ENCODE results near the gene SLC43A2. TPM values are rescaled to one million over a fixed set of nuclear protein-coding genes. Genes with fewer than 3 reads are reported as not detected.

The SLC43A2 gene
- 11.8 and 12.9 TPM in 2 replicates for total RNA-seq (2021)
- long read RNA-seq, full-length matches to known transcripts: 38 of 73 reads
- long read RNA-seq, partial matches to known transcripts: 13 of 73 reads
- long read RNA-seq, other reads (novel, unspliced or antisense): 22 of 73 reads

DNA sequence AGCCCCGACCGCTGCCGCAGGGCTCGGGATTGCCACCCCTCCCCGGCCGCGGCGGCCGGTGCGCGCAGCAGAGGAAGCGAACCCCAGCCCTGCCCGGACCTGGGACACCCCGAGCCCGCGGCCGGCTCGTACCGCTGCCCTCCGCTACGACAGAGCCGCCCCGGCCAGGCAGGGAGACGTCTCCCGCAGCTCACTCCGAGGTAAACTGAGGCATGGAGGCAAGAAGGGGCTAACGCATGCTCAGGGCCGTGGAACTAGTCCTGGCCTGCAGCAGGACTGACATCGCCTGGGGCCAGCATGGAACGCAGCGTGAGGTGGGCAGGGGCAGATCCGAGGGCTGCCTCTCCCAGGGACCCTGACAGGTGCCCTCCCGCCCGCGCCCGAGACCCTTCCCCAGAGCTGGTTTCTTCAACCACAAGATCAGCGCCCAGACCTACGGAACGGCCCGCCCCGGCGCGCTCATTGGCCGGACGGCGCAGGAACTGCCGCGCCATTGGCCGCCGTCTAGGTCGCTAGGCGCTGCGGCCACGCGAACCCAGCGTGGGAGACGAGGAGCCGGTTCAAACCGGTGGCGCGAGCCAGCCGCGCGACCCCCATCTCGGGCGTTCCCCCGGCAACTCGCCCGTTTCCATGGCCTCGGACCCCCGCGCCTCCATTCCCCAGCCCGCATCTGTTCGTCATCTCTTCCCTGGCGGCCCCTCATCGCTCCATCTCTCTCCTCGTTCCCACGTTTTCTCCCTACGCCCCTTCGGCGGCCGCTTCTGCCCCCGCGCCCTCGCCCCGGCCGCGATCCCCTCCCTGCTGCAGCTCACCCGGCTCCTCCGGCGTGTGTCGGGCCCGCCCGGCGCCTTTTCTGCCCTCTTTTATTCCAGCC is at the start of gene SLC43A2:
TSS of gene SLC43A2 (minus strand) at position 853 of the 874 bp plus-strand sequence. CDS start 960 bp downstream, outside the sequence.
- Mint-ChIP-seq H3K9me3 (no peaks in the 10 kb centered on the region; a peak in 2 of 5 replicates), H3K27ac (peak within 1 kb of the TSS; percentile 96 to 98 (median 97)), H3K36me3 (ENCODE audit: insufficient read depth in 1 of 3, low read depth in 3 of 3) (peaks cover 0 to 5% (median 0%) of the 10 kb centered on the region in 3 experiments; a peak in 5 of 7 replicates), H3K27me3 (ENCODE audit: low read depth) (peaks cover 10% of the 10 kb centered on the region), H3K4me3 (peak within 1 kb of the TSS; percentile 89 to 92), H3K4me1 (peaks cover 24 to 28% of the 10 kb centered on the region in 2 experiments)
- Histone ChIP-seq H3T11ph (ENCODE audit: low read length) (no peak within 1 kb of the TSS), H3K23ac (ENCODE audit: insufficient read length, low read depth, low read length) (no peak within 1 kb of the TSS), H2AK5ac (ENCODE audit: insufficient read length, low read length) (no peak within 1 kb of the TSS), H3K9me3 (ENCODE audit: control insufficient read depth, low read depth, low read length) (no peaks in the 10 kb centered on the region), H2BK15ac (ENCODE audit: low read depth, low read length) (no peak within 1 kb of the TSS), H2BK20ac (ENCODE audit: low read depth, low read length, poor library complexity, severe bottlenecking) (no peak within 1 kb of the TSS), H3K4me1 (ENCODE audit: insufficient read depth, low read length) (no peaks in the 10 kb centered on the region; the same call in 1 of the 2 replicates), H4K91ac (ENCODE audit: insufficient read length, low read depth, low read length) (no peak within 1 kb of the TSS), H3K4ac (ENCODE audit: low read depth, low read length) (no peak within 1 kb of the TSS), H3K79me1 (ENCODE audit: insufficient read depth, low read depth, low read length, poor library complexity, severe bottlenecking) (no peaks in the 10 kb centered on the region), H3K14ac (ENCODE audit: insufficient read depth, low read length) (peak within 1 kb of the TSS; percentile 94), H3K79me2 (ENCODE audit: insufficient read depth, low read length) (no peaks in the 10 kb centered on the region), H2AFZ (ENCODE audit: low read length) (no peak within 1 kb of the TSS), H4K5ac (ENCODE audit: insufficient read length, low read depth, low read length) (no peak within 1 kb of the TSS), H4K8ac (replicated peaks; ENCODE audit: insufficient read length, low read depth, low read length) (no peak within 1 kb of the TSS), H4K20me1 (ENCODE audit: control insufficient read depth, insufficient read depth, insufficient read length) (no peaks in the 10 kb centered on the region), H2BK12ac (ENCODE audit: insufficient read length, low read depth, low read length) (no peak within 1 kb of the TSS), H3K18ac (ENCODE audit: insufficient read length, low read depth, low read length) (peak within 1 kb of the TSS; percentile 92), H3K56ac (ENCODE audit: insufficient read length, low read depth, low read length) (no peak within 1 kb of the TSS), H3K23me2 (ENCODE audit: insufficient read length, low read depth, low read length, poor library complexity, severe bottlenecking) (peaks cover 17% of the 10 kb centered on the region), H2BK120ac (ENCODE audit: low read depth, low read length, poor library complexity, severe bottlenecking) (no peak within 1 kb of the TSS), H3K9ac (ENCODE audit: extremely low read depth, insufficient read length, low read length) (peak within 1 kb of the TSS; percentile 83), H3K4me2 (ENCODE audit: insufficient read depth, insufficient read length, low read length) (peak within 1 kb of the TSS; percentile 72), H3K27ac (ENCODE audit: insufficient read length, low read depth, low read length) (no peak within 1 kb of the TSS), H2BK5ac (ENCODE audit: insufficient read length, low read length) (no peak within 1 kb of the TSS), H3K27me3 (ENCODE audit: insufficient read depth, low read length) (no peaks in the 10 kb centered on the region)
- peak; percentile 94 for DNase-seq
- TF ChIP-seq CTCF (conservative IDR thresholded peaks at IDR 0.05): no peak
- WGBS (ENCODE audit: extremely low coverage, insufficient read length, low lambda C conversion rate): no CpG with 5 or more reads among the region's 95 CpGs

Data from H9 (cell line).